Hepatic stellate cell (primary cell): ENCODE results near the gene FBLN2.

Source experiments
- DNase-seq: peaks from one replicate; pipeline ENCODE4 v3.0.0; 2011; ENCODE audit warnings: low spot score

FBLN2 gene

DNA sequence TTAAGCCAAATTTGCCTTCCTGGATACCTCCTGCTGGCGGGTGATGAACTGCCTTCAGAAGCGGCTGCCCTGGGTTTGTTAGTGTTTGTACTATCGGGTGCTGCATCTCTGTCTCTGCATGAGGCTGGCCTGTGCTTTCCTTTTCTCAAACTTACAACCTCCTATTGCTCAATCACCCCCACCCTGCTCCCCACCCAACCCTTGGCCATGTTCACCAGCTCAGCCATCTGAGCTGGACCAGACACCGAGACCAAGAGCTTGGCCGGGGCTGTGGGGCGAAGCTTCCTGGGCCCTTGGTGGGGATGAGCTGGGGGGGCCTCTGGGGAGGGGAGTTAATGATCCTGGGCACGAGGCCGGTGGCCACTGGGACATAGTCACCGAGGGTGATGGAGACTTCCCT is 16.8 kb upstream of the FBLN2 start:
- DNase-seq, result no peak

DNA sequence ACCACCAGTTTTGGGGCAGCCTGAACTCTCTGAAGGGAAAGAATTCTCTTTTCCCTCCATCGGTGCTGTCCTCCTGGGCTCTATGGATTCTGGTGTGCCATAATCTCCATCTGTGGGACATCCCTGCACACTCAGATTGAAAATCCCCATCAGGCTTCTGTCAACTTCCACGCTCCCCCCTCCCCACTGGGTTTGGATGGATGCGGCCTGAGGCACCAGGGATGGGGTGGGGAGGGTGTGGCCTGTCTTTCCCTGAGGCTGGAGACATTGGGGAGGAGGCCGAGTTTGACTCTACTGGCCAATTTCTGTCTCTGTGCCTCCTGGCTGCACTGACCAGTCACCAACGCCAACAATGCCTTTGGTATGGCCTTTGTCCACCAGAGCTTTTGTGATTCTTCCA is 16.3 kb upstream of the FBLN2 start:
- no peak for DNase-seq

DNA sequence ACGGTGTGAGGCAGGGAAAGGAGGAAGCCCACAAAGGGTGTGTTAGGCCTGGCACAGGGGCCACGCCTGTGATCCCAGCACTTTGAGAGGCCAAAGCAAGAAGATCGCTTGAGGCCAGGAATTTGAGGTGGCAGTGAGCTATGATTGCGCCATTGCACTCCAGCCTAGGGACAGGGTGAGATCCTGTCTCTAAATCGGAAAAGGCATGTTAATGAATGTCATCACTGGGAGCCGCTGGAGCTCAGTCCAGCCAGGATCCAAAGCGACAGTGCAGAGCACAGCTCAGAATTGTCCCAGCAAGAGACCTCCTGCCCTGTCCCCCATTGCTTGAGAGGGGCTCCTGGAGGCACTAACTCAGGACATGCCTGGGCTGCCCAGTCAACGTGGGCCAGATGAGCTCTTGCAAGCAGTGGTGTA is 15.0 kb upstream of the FBLN2 start:
- DNase-seq, result no peak

DNA sequence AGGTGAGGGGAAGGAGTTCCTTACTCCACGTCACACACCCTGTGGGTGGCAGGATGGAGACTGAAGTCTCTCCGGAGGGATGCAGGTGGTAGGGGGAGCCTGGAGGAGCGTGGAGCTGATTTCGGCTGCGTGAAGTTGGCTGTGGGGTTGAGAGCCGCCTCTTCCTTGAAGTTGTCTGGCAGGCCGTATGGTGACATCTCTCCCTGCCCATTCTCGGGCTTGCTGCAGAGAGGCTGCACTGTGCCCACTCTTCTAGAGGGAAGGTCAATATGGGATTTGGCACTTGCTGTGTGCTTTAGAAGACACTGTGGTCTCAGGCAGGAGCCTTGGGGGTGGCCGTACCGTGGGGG is 13.4 kb upstream of the FBLN2 start:
- DNase-seq, result no peak

DNA sequence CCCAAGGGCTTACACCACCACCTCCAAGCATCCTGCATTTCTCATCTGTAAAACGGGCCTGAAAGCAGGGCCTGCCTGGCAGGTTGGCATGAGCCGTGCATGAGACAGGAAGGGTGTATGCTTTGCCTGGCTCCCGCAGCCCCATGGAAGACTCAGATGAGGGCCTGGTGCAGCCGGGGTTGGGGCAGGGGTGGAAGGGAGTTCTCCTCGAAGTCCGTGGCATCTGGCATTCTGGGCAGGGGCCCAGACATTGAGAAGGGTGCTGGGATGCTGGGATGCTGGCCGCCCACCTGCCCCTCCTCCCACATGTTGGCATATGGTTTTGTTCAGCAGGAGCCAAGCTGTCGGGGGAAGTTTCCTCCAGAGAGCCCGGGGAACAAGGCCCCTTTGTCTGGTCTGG is 13.0 kb upstream of the FBLN2 start:
- DNase-seq, result no peak

- no peak for DNase-seq
Measured at GRCh38 chr3:13536432-13536831, 12.5 kb upstream of the FBLN2 start.

DNA sequence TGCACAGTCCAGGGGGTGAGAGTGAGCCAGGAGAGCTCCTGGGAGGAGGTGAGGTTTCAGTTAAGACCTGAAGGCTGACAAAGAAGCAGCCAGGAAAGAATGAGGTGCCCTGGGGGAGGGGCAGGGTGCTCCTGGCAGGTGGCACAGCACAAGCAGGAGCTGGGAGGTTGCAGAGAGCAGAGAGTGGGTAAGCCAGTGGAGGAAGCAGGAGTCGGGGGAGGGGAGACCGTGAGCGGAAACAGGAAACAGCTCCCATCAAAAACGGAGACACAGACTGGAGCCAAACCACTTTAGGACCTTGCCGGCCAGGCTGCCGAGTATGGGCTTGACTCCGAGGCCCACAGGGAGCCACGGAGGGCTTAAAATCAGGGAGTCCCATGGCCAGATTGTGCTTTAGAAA is 12.1 kb upstream of the FBLN2 start:
- DNase-seq, result no peak

- no peak for DNase-seq
Measured at GRCh38 chr3:13537244-13537908, 11.5 kb upstream of the FBLN2 start.

DNA sequence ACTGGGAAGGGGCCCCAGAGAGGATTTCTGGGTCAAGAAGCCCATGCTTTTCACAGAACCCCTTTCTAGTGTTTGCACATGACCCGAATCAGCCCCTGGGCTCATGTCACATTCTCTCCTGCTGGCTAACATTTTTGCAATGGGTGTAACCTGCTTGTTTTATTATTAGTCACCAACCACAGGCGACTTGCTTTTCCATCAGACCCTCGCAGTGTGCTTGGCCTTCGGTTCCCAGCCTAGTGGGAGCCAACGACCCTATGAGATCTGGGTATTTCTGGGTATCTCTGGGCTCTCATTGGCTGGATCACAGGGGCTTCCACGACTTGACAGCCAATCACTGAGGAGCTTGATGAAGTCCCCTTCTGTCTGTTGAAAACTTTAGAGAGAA is 11.0 kb upstream of the FBLN2 start:
- peak; percentile 93 for DNase-seq

DNA sequence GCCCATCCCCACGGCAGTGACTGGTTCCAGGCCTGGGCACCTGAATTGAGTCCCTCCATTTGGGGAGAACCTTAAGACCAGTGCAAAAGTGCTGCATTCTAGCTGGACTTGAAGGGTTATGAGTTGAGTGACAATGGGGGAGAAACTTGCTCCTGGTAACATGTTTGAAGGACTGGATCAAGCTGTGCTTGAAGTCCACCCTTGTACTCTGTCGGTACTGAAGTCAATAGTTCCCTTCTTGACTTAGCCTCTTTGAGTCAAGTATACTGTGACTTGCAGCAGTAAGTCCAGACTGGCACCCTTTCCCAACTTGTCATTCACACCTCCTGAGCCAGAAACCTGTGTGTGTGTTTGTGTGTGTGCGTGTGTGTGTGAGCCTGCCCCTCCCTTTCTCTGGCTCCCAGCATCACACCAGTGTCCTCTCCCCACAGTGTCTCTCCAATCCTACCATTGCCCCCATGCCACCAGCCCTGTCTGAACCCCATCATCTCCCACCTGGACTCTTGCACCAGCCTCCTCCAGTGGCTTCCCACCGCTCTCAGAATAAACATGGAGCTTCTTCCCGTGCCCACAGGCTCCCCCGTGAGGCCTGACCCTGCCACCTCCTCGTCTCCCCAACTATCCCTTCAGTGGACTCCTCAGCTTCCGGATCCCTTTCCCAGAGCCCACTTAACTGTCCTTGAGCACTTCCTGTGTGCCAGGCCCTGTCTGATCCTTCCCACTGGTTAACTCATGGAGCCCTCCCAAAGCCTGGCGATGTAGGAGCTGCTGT is 10.2 kb upstream of the FBLN2 start:
- DNase-seq, result no peak

DNA sequence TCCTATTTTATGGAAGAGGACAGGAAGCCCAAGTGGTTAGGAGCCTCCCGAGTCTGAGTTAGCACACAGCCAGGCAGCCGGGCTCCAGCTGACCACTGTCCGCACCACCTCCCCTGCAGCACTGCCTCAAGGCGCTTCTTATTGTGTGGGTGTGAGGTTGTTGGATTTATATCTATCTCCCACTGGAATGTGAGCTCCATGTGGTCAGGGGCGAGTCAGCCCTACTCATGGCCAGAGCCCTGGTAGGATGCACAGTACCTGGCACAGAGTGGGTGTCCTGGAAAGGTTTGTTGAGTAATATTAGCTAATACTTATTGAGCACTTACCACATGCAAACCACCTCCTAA is 9.7 kb upstream of the FBLN2 start:
- DNase-seq, result no peak

GRCh38 chr3:13539671-13540070 is 9.3 kb upstream of the FBLN2 start:
- DNase-seq, result no peak

DNA sequence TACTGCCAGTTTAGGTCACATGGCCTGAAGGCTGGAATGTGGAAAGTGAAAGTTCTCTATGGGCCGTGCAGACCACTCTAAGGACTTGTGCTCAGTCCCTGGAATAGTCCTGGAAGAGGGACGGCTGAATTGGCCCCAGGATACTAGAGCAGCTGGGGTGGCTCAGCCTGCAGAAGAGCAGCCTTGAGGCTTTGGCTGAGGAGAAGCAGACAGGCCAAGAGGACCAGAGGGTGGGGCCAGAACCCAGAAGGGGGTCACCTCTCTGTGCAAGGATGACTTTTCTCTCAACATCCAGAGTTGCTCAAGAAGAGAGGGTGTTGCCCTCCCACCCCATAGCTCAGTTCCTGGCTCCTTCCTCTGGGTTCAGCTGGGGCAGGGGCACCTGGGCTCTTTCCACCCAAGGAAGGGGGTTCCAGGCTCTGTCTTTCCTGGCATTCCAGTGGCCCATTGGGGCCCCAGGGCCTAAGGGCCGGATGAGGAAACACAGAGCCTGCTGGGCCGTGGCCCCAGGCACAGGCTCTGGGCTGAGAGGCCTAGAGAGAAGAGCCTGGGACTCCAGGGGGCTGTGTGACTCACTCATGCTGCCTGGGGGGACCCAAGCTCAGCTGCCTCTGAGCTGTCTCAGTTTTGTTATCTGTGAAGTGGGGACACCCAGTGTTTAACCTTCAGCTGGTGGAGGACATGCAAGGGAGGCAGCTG is 8.5 kb upstream of the FBLN2 start:
- DNase-seq, result no peak

DNA sequence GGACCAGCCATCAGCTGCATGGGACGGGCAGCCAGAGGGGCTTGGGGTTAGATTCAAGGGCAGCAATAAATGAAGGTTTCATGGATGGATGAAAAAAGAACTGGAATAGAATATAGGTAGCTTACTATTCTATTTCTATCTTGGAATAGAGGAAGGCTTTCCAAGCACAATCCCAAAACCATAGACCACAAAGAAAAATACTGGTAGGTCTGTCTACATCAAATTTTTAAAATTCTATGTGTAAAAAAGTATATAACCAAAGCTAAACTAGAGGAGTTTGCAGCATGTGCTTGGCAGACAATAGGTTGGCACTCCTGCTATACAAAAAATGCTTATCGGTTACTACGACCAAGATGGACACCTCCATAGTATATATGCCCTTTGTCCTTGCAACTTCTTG is 7.2 kb upstream of the FBLN2 start:
- DNase-seq, result no peak

DNA sequence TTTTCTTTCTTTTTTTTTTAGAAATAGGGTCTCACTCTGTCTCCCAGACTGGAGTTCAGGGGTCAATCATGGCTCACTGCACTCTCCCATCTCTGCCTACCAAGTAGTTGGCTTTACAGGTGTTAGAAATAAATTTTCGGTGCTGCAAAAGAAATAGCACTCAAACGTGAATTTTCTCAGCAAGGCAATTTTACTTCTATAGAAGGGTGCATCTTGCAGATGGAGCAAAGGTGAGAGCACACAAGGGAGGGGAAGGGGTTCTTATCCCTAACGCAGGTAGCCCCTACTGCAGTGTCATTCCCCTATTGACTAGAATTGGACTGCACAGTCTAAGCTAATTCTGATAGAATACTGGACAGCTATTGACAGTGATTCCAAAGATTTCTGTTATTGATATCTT is 6.8 kb upstream of the FBLN2 start:
- no peak for DNase-seq

DNA sequence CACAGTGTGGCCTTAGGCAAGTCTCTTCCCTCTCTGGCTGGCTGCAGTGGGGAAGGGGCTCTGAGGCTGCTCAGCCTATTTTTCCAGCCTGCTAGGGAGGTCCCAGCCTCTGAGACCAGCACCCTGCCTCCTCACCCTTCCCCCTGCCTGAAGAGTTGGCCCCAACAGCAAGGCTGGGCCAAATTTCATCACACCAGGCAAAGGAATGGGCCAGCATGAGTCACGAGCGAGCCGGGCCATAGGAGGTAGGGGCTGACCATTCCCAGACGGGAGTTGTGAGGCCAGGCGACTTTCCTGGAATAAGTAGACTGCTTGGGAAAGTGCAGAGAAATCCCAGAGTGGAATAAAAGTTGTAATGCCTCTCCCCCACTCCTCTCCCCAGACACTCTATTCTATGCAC is 5.7 kb upstream of the FBLN2 start:
- DNase-seq, result peak; percentile 86

- peak; percentile 73 for DNase-seq
Measured at GRCh38 chr3:13544293-13544831, 4.6 kb upstream of the FBLN2 start.

- no peak for DNase-seq
Measured at GRCh38 chr3:13544951-13545651, 3.8 kb upstream of the FBLN2 start.

- DNase-seq, result no peak
Measured at GRCh38 chr3:13545952-13546454, 2.9 kb upstream of the FBLN2 start.

GRCh38 chr3:13546667-13547171 is 2.2 kb upstream of the FBLN2 start:
- DNase-seq, result no peak

- DNase-seq, result no peak
Measured at GRCh38 chr3:13547591-13548371, 1.1 kb upstream of the FBLN2 start.
